Spleen (tissue), 7 donors: ENCODE data around the gene DDX31.

Experiments used
- POLR2A ChIP-seq, 3 donors: fragments of 450-650 bp; IDR thresholded peaks; one replicate each; pipeline ENCODE4 v1.5.1; 2017; ENCODE audit warnings: antibody characterized with exemption in 3 of 3, mild to moderate bottlenecking in 1 of 3
- TF ChIP-seq, protein P1 (sequence below), 11 experiments: fragments of 200-600 bp in 7 of 11; fragments of 450-650 bp in 4 of 11; sonication (generic) in 4 of 11; IDR thresholded peaks in 8 of 11; conservative IDR thresholded peaks in 3 of 11; 1 replicate in 7 of 11; 2 replicates in 4 of 11; pipeline versions ENCODE4 v1.4.0 to v1.8.0; 2016 to 2021; ENCODE audit warnings: antibody characterized with exemption in 11 of 11, inconsistent platforms in 4 of 11, mild to moderate bottlenecking in 1 of 11
- donor health status: DM: no; HTN: no; CAD: no; lungs with moderate emphysema.
- donor health status: DM: no; HTN: no; CAD: no.
- donor health status: DM: no; HTN: no; CAD: no.

DNA sequence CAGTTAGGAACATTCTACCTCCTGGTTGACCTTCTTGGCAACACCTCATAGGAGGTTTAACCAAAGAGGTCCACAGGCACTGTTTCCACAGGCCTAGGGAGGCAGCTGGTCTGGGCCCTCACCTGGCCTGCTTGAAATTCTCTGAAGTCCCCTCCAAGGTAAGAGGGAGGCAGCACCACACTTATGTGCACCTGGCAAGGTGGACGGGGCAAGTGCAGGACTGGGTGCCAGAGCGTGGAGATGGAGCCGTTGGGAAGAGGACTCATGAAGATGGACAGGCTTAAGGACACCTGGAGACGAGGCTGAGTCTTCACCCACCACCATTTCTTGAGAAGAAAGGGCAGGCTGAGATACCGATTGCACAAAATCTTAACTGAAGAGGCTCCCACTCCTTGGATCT lies 94.0 kb downstream of the DDX31 start:
- TF ChIP-seq, protein P1, sequence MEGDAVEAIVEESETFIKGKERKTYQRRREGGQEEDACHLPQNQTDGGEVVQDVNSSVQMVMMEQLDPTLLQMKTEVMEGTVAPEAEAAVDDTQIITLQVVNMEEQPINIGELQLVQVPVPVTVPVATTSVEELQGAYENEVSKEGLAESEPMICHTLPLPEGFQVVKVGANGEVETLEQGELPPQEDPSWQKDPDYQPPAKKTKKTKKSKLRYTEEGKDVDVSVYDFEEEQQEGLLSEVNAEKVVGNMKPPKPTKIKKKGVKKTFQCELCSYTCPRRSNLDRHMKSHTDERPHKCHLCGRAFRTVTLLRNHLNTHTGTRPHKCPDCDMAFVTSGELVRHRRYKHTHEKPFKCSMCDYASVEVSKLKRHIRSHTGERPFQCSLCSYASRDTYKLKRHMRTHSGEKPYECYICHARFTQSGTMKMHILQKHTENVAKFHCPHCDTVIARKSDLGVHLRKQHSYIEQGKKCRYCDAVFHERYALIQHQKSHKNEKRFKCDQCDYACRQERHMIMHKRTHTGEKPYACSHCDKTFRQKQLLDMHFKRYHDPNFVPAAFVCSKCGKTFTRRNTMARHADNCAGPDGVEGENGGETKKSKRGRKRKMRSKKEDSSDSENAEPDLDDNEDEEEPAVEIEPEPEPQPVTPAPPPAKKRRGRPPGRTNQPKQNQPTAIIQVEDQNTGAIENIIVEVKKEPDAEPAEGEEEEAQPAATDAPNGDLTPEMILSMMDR (IDR thresholded peaks at IDR 0.05 in 8 of 11, conservative IDR thresholded peaks at IDR 0.05 in 3 of 11): no peak
- TF ChIP-seq POLR2A (IDR thresholded peaks at IDR 0.05): no peak
